IMR-90 (cell line): ENCODE results near the gene TTYH3. TPM values are rescaled to one million over a fixed set of nuclear protein-coding genes. Genes with fewer than 3 reads are reported as not detected.
"Not testable (repeated sequence)": the region's sequence is repeated elsewhere in the genome, so short reads cannot be mapped to it uniquely, and the experiment has no call there.

Experiments used
- ATAC-seq: fragments of 200-7000 bp; cut with Tn5 transposase; 2 replicates; pipeline ENCODE4 v1.9.1; 2020; ENCODE audit warnings: low read depth, mild to moderate bottlenecking, moderate library complexity
- BruUV-seq: library from RNA; stranded (reverse); fragments of 400-500 nt; replicated peaks from 2 replicates; lab custom pipeline; 2021; lab: Mats Ljungman, UMichigan
- CTCF ChIA-PET: fragments of 300-600 bp; formaldehyde crosslinking; extraction: SDS; loops from one replicate; lab custom pipeline; 2021; ENCODE audit warnings: antibody characterized with exemption; lab: Yijun Ruan, JAX
- POLR2A ChIA-PET: fragments of 300-600 bp; sonication (Branson Sonifier 250); formaldehyde crosslinking; loops from one replicate; lab custom pipeline; 2022; ENCODE audit warnings: antibody characterized with exemption; ENCODE audit not compliant: unreplicated experiment; lab: Charles Lee
- DNase-seq: peaks from one replicate; pipeline ENCODE4 v3.0.0; 2013
- H2AFZ ChIP-seq: replicated peaks from 2 replicates; pipeline ENCODE3; 2013; ENCODE audit warnings: low read length, mild to moderate bottlenecking; ENCODE audit not compliant: poor library complexity
- H2AK5ac ChIP-seq: 2 replicates; pipeline ENCODE4 v1.6.1; 2013; ENCODE audit warnings: low read depth, low read length, inconsistent platforms
- H2AK9ac ChIP-seq: replicated peaks from 2 replicates; pipeline ENCODE3; 2013; ENCODE audit warnings: mild to moderate bottlenecking, low read depth, low read length, moderate library complexity; ENCODE audit not compliant: poor library complexity
- H2BK120ac ChIP-seq: 2 replicates; pipeline ENCODE4 v1.6.1; 2013; ENCODE audit warnings: low read depth, low read length, inconsistent platforms
- H2BK15ac ChIP-seq: 3 replicates; pipeline ENCODE4 v1.6.1; 2013; ENCODE audit warnings: low read depth, low read length, inconsistent platforms
- H2BK20ac ChIP-seq: 2 replicates; pipeline ENCODE4 v1.6.1; 2013; ENCODE audit warnings: low read depth, mild to moderate bottlenecking, inconsistent platforms, low read length, moderate library complexity
- H2BK5ac ChIP-seq: 2 replicates; pipeline ENCODE4 v1.6.1; 2013; ENCODE audit warnings: mild to moderate bottlenecking, low read depth, low read length, inconsistent platforms; ENCODE audit not compliant: poor library complexity, severe bottlenecking
- H3K14ac ChIP-seq: replicated peaks from 2 replicates; pipeline ENCODE4 v1.6.1; 2013; ENCODE audit warnings: low read depth, low read length, inconsistent platforms
- H3K18ac ChIP-seq: 2 replicates; pipeline ENCODE4 v1.6.1; 2013; ENCODE audit warnings: low read depth, low read length, control low read depth
- H3K23ac ChIP-seq: 2 replicates; pipeline ENCODE4 v1.6.1; 2013; ENCODE audit warnings: low read depth, low read length, inconsistent platforms
- H3K27ac ChIP-seq: 2 replicates; pipeline ENCODE4 v1.5.1; 2013; ENCODE audit warnings: mild to moderate bottlenecking, control low read depth, low read length; ENCODE audit not compliant: insufficient read depth
- H3K27me3 ChIP-seq: 2 replicates; pipeline ENCODE4 v1.6.1; 2013; ENCODE audit warnings: low read length; ENCODE audit not compliant: control insufficient read depth, insufficient read depth
- H3K36me3 ChIP-seq: 2 replicates; pipeline ENCODE4 v1.6.1; 2013; ENCODE audit warnings: low read length, mixed read lengths; ENCODE audit not compliant: control insufficient read depth, insufficient read depth
- H3K4ac ChIP-seq: 2 replicates; pipeline ENCODE4 v1.6.1; 2013; ENCODE audit warnings: low read depth, low read length, inconsistent platforms
- H3K4me1 ChIP-seq: 2 replicates; pipeline ENCODE4 v1.6.1; 2013; ENCODE audit warnings: low read length, mixed read lengths; ENCODE audit not compliant: control insufficient read depth, insufficient read depth
- H3K4me2 ChIP-seq: 2 replicates; pipeline ENCODE4 v1.6.1; 2013; ENCODE audit warnings: low read depth, mild to moderate bottlenecking, control low read depth, low read length, moderate library complexity
- H3K4me3 ChIP-seq: 2 replicates; pipeline ENCODE4 v1.5.1; 2013; ENCODE audit warnings: low read depth, mild to moderate bottlenecking, control low read depth, low read length, moderate library complexity; ENCODE audit not compliant: insufficient read depth
- H3K56ac ChIP-seq: 2 replicates; pipeline ENCODE4 v1.6.1; 2013; ENCODE audit warnings: low read length, inconsistent platforms; ENCODE audit not compliant: insufficient read depth; ENCODE audit errors: extremely low read depth
- H3K79me1 ChIP-seq, 2 experiments: 2 replicates each; pipeline ENCODE4 v1.6.1; 2013; ENCODE audit warnings: low read length in 2 of 2, inconsistent platforms in 1 of 2, low read depth in 1 of 2
- H3K9ac ChIP-seq: 2 replicates; pipeline ENCODE4 v1.6.1; 2013; ENCODE audit warnings: low read depth, low read length, control low read depth
- H3K9me1 ChIP-seq: 2 replicates; pipeline ENCODE4 v1.6.1; 2013; ENCODE audit warnings: low read length, inconsistent platforms; ENCODE audit not compliant: insufficient read depth
- H3K9me3 ChIP-seq: 2 replicates; pipeline ENCODE4 v1.6.1; 2013; ENCODE audit warnings: low read length; ENCODE audit not compliant: control insufficient read depth, insufficient read depth
- H4K20me1 ChIP-seq: 2 replicates; pipeline ENCODE4 v1.6.1; 2013; ENCODE audit warnings: low read length, inconsistent platforms; ENCODE audit not compliant: insufficient read depth
- H4K5ac ChIP-seq: 2 replicates; pipeline ENCODE4 v1.6.1; 2013; ENCODE audit warnings: mild to moderate bottlenecking, low read depth, low read length, control low read depth
- H4K8ac ChIP-seq, 2 experiments: 2 replicates each; pipeline ENCODE4 v1.6.1; 2013; ENCODE audit warnings: low read depth in 2 of 2, low read length in 2 of 2, control low read depth in 1 of 2, inconsistent platforms in 1 of 2
- H4K91ac ChIP-seq: 2 replicates; pipeline ENCODE4 v1.6.1; 2013; ENCODE audit warnings: low read depth, low read length, inconsistent platforms; ENCODE audit not compliant: insufficient read depth
- WGBS, 2 experiments: methylation state at CpG; one replicate each; pipeline versions ENCODE4 v1.1.5 to v1.1.7; 2013; ENCODE audit warnings: missing lambda C conversion rate in 2 of 2; ENCODE audit not compliant: insufficient read length in 1 of 2; ENCODE audit errors: extremely low coverage in 2 of 2; 5-methylcytosine and 5-hydroxymethylcytosine counted together
- dilution Hi-C: fragments of 300-500 bp; cut with HindIII; formaldehyde crosslinking; loops from one replicate; pipeline ENCODE4 v1.14.3; 2018; ENCODE audit warnings: low sequenced_read_pairs; ENCODE audit not compliant: unreplicated experiment
- in situ Hi-C: fragments of 300-500 bp; cut with MboI; formaldehyde crosslinking; loops from 3 replicates; pipeline ENCODE4 v1.14.3; 2019; ENCODE audit warnings: low sequenced_read_pairs, inconsistent platforms, mixed read lengths
- intact Hi-C: fragments of 100-400 bp; cut with micrococcal nuclease; formaldehyde crosslinking; loops from 2 replicates; pipeline ENCODE4 v1.10.0; 2022
- polyA plus RNA-seq, 3 experiments: library from polyadenylated mRNA; depleted of rRNA; stranded (reverse); fragments of >200 nt; gene quantifications; 2 replicates each; pipeline ENCODE4 v1.2.3, GENCODE V29; 2012; ENCODE audit warnings: low replicate concordance in 1 of 3
- total RNA-seq: library from RNA; depleted of rRNA; stranded (reverse); fragments of >200 nt; gene quantifications from 2 replicates; pipeline ENCODE4 v1.2.3, GENCODE V29; 2012

The TTYH3 gene
- total and polyA plus RNA-seq, 2 of the 4 experiments (the other 2 are of a cell fraction) = 5.6 to 82.6 TPM

DNA sequence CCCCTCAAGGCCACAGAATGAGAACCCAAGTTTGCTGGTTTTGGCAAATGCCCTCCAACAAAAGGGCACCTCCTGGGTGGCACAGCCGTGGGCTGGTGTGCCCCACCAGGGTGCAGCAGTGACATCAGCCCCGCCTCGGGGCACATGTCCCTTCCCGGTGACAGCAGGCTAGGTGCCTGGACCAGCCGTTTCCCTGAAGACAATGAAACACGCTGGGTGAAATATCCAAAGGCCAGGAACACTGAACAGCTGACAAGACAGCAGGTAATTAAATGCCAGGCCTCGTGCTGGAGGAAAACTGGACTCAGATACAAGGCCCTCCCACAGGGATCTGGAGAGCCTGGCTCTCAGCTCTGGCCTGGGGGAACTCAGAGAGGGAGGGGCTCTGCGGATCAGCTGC, 44.8 kb downstream of the TTYH3 start:
- dilution Hi-C loops, H4K5ac ChIP-seq, DNase-seq, H3K56ac ChIP-seq, H3K4ac ChIP-seq, H2BK120ac ChIP-seq, intact Hi-C loops, H3K79me1 ChIP-seq, CTCF ChIA-PET, ATAC-seq, H4K8ac ChIP-seq, H4K91ac ChIP-seq, H3K9ac ChIP-seq, H2AK9ac ChIP-seq, H3K9me3 ChIP-seq, H3K9me1 ChIP-seq, H3K4me2 ChIP-seq, H2BK5ac ChIP-seq, H2BK15ac ChIP-seq, H3K18ac ChIP-seq, H2BK20ac ChIP-seq, H2AK5ac ChIP-seq, H3K4me3 ChIP-seq, POLR2A ChIA-PET, H3K27me3 ChIP-seq, H3K4me1 ChIP-seq, H3K14ac ChIP-seq, H4K20me1 ChIP-seq, H2AFZ ChIP-seq, H3K27ac ChIP-seq, H3K36me3 ChIP-seq, BruUV-seq, H3K23ac ChIP-seq: not testable (repeated sequence)
- WGBS, 2 experiments = 70% methylated on average over 2 of the region's 8 CpGs; no CpG with 5 or more reads in 1 of the 2 experiments
- in situ Hi-C loops = loop anchor here (25.0 kb wide), 1 partner anchor 486 kb away; no protein-coding TSS in a partner anchor

DNA sequence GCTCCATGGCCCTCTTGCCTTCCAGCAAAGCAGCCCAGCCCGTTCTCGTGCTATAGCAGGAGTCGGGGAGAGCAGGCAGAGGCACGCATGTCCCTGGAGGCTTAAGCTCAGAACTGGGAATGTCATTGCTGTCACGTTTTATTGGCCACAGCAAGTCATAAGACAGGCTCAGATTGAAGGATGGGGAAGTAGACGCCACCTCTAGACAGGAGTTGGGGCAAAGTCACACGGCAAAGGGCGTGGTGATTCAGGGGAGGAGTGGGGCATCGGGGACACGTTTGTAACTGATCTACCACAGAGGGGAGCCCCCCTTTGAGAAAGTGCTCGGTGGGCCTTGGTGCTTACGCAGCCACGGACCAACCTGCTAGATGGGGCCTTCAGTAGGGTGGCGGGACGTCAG, 46.7 kb downstream of the TTYH3 start:
- H3K4me2 ChIP-seq, H3K9me3 ChIP-seq, H3K23ac ChIP-seq, H2AK5ac ChIP-seq, H3K4me1 ChIP-seq, CTCF ChIA-PET, H2BK5ac ChIP-seq, H4K91ac ChIP-seq, H3K27ac ChIP-seq, H2AK9ac ChIP-seq, POLR2A ChIA-PET, dilution Hi-C loops, H3K79me1 ChIP-seq, H4K8ac ChIP-seq, H3K14ac ChIP-seq, DNase-seq, H3K18ac ChIP-seq, H2BK15ac ChIP-seq, H2BK120ac ChIP-seq, H3K4ac ChIP-seq, H3K36me3 ChIP-seq, H3K4me3 ChIP-seq, H2AFZ ChIP-seq, H3K27me3 ChIP-seq, H4K5ac ChIP-seq, H4K20me1 ChIP-seq, H3K56ac ChIP-seq, H2BK20ac ChIP-seq, intact Hi-C loops, BruUV-seq, H3K9me1 ChIP-seq, ATAC-seq, H3K9ac ChIP-seq: not testable (repeated sequence)
- 88% methylated on average over 4 of the region's 15 CpGs; no CpG with 5 or more reads in 1 of the 2 experiments for WGBS, 2 experiments
- in situ Hi-C loops = loop anchor here (25.0 kb wide), 1 partner anchor 484 kb away; no protein-coding TSS in a partner anchor
